Measurements from ENCODE around the gene TLR1. TPM values are rescaled to one million over a fixed set of nuclear protein-coding genes. Genes with fewer than 3 reads are reported as not detected.
A peak's percentile ranks its signal among the peaks of the same experiment; 100 is the strongest.

TLR1 gene
- polyA plus RNA-seq, 3 donors: 49.8 to 117 (median 62.2) TPM

GRCh38 chr4:38785901-38786402, 18.6 kb downstream of the TLR1 start:
- WGBS (ENCODE audit: insufficient coverage): 64% methylated on average over 5 of the region's 8 CpGs
- Histone ChIP-seq H3K27ac (ENCODE audit: low read depth in 1 of 2, low read length in 2 of 2) (peak overlapping the region; percentile 77 to 84), H4K20me1 (ENCODE audit: insufficient read depth, low read length) (no peaks in the 10 kb centered on the region), H3K36me3 (replicated peaks in 1 of 2; ENCODE audit: control insufficient read depth in 1 of 2, insufficient read depth in 2 of 2, low read length in 2 of 2) (no peaks in the 10 kb centered on the region), H3K79me2 (ENCODE audit: insufficient read depth, low read length) (peaks cover 9% of the 10 kb centered on the region), H3K27me3 (ENCODE audit: control insufficient read depth in 2 of 2, insufficient read depth in 2 of 2, low read length in 2 of 2) (no peaks in the 10 kb centered on the region), H3K4me1 (ENCODE audit: control insufficient read depth in 1 of 2, insufficient read depth in 2 of 2, low read length in 2 of 2) (peaks cover 76 to 77% of the 10 kb centered on the region in 2 donors), H3K4me2 (replicated peaks; ENCODE audit: extremely low read depth, low read length, poor library complexity, severe bottlenecking) (peak overlapping the region; percentile 19), H2AFZ (ENCODE audit: insufficient read depth, low read depth, low read length, poor library complexity, severe bottlenecking) (no peak overlapping the region), H3K9me3 (replicated peaks in 1 of 2; ENCODE audit: control insufficient read depth in 1 of 2, insufficient read depth in 1 of 2, low read length in 2 of 2) (no peaks in the 10 kb centered on the region), H3K4me3 (replicated peaks in 1 of 3; ENCODE audit: low read depth in 2 of 3, low read length in 3 of 3) (peak overlapping the region in 1 of 3 experiments; percentile 24), H3K9ac (ENCODE audit: insufficient read depth, low read length, poor library complexity, severe bottlenecking) (peak overlapping the region; percentile 22)
- Mint-ChIP-seq H3K27me3 (ENCODE audit: low read depth in 3 of 3) (peaks cover 0 to 1% (median 0%) of the 10 kb centered on the region in 3 donors), H3K4me1 (peaks cover 57% of the 10 kb centered on the region), H3K9me3 (peaks cover 0 to 4% (median 2%) of the 10 kb centered on the region in 7 donors), H3K27ac (peak overlapping the region; percentile 93 to 97 (median 95)), H3K36me3 (peaks cover 0 to 10% of the 10 kb centered on the region in 2 donors), H3K4me3 (peak overlapping the region; percentile 21 to 63)
- TF ChIP-seq CTCF (IDR thresholded peaks at IDR 0.05): no peak
- peak; percentile 85 to 93 (median 87) for DNase-seq
- intact Hi-C loops (cut with micrococcal nuclease): loop anchor here (5.0 to 10.0 kb wide), 2 partner anchors 34 to 69 kb away; partner anchors contain the start of gene TLR6 (in 1 of the 2)

GRCh38 chr4:38785041-38785790, 19.4 kb downstream of the TLR1 start:
- H4K20me1 ChIP-seq (ENCODE audit: insufficient read depth, low read length): no peaks in the 10 kb centered on the region
- peaks cover 73 to 76% of the 10 kb centered on the region in 2 donors for H3K4me1 ChIP-seq (ENCODE audit: control insufficient read depth in 1 of 2, insufficient read depth in 2 of 2, low read length in 2 of 2)
- peak overlapping the region; percentile 77 to 84 for H3K27ac ChIP-seq (ENCODE audit: low read depth in 1 of 2, low read length in 2 of 2)
- Mint-ChIP-seq H3K4me3 (no peak overlapping the region), H3K27me3 (ENCODE audit: low read depth in 3 of 3) (peaks cover 0 to 1% (median 0%) of the 10 kb centered on the region in 3 donors), H3K4me1 (peaks cover 55% of the 10 kb centered on the region), H3K36me3 (peaks cover 0 to 10% of the 10 kb centered on the region in 2 donors), H3K9me3 (peaks cover 0 to 4% (median 2%) of the 10 kb centered on the region in 7 donors), H3K27ac (peak overlapping the region; percentile 93 to 97 (median 95))
- TF ChIP-seq CTCF (IDR thresholded peaks at IDR 0.05): no peak
- H3K36me3 ChIP-seq (replicated peaks in 1 of 2; ENCODE audit: control insufficient read depth in 1 of 2, insufficient read depth in 2 of 2, low read length in 2 of 2): no peaks in the 10 kb centered on the region
- H3K4me3 ChIP-seq (replicated peaks in 1 of 3; ENCODE audit: low read depth in 2 of 3, low read length in 3 of 3): peak overlapping the region in 1 of 3 experiments; percentile 24
- H3K9ac ChIP-seq (ENCODE audit: insufficient read depth, low read length, poor library complexity, severe bottlenecking): peak overlapping the region; percentile 22
- H3K9me3 ChIP-seq (replicated peaks in 1 of 2; ENCODE audit: control insufficient read depth in 1 of 2, insufficient read depth in 1 of 2, low read length in 2 of 2): no peaks in the 10 kb centered on the region
- H3K79me2 ChIP-seq (ENCODE audit: insufficient read depth, low read length): peaks cover 9% of the 10 kb centered on the region
- peak; percentile 51 to 74 (median 64) for DNase-seq
- intact Hi-C loops (cut with micrococcal nuclease): loop anchor here (5.0 to 10.0 kb wide), 2 partner anchors 33 to 70 kb away; partner anchors contain the start of gene TLR6 (in 1 of the 2)
- H2AFZ ChIP-seq (ENCODE audit: insufficient read depth, low read depth, low read length, poor library complexity, severe bottlenecking): no peak overlapping the region
- peak overlapping the region; percentile 19 for H3K4me2 ChIP-seq (replicated peaks; ENCODE audit: extremely low read depth, low read length, poor library complexity, severe bottlenecking)
- no peaks in the 10 kb centered on the region for H3K27me3 ChIP-seq (ENCODE audit: control insufficient read depth in 2 of 2, insufficient read depth in 2 of 2, low read length in 2 of 2)
- WGBS (ENCODE audit: insufficient coverage): 87% methylated on average over 3 of the region's 6 CpGs

Measured in CD14-positive monocyte (primary cell).